Liver (tissue), 3 donors: ENCODE measurements around the gene C3orf85.

Source experiments
- GABPA ChIP-seq, 2 donors: IDR thresholded peaks in 1 of 2; conservative IDR thresholded peaks in 1 of 2; 2 replicates each; pipeline ENCODE4 v1.6.1; 2016; ENCODE audit warnings: antibody characterized with exemption in 2 of 2, mild to moderate bottlenecking in 1 of 2, moderate library complexity in 1 of 2
- RAD21 ChIP-seq, 2 donors: IDR thresholded peaks; 2 replicates each; pipeline ENCODE4 v1.6.1; 2016; ENCODE audit warnings: antibody characterized with exemption in 2 of 2, mild to moderate bottlenecking in 2 of 2
- RXRA ChIP-seq, 2 donors: IDR thresholded peaks; 2 replicates each; pipeline ENCODE4 v1.6.1; 2017 to 2018; ENCODE audit warnings: antibody characterized with exemption in 2 of 2, mild to moderate bottlenecking in 1 of 2
- TAF1 ChIP-seq: conservative IDR thresholded peaks from 2 replicates; pipeline ENCODE4 v1.6.1; 2016; ENCODE audit warnings: antibody characterized with exemption, mild to moderate bottlenecking
- YY1 ChIP-seq: IDR thresholded peaks from 2 replicates; pipeline ENCODE4 v1.6.1; 2016; ENCODE audit warnings: antibody characterized with exemption, mild to moderate bottlenecking
- TF ChIP-seq, protein P1 (sequence below): fragments of 150-350 bp; IDR thresholded peaks from 2 replicates; pipeline ENCODE4 v1.5.1; 2017; ENCODE audit warnings: improper control_type of control experiment, low read depth, low read length; ENCODE audit not compliant: missing input control
- TF ChIP-seq, protein P2 (sequence below): IDR thresholded peaks from 2 replicates; pipeline ENCODE4 v1.6.1; 2016; ENCODE audit warnings: antibody characterized with exemption, mild to moderate bottlenecking
- TF ChIP-seq, protein P3 (sequence below): IDR thresholded peaks from 2 replicates; pipeline ENCODE4 v1.6.1; 2016; ENCODE audit warnings: antibody characterized with exemption
- TF ChIP-seq, protein P4 (sequence below): IDR thresholded peaks from 2 replicates; pipeline ENCODE4 v1.6.1; 2016; ENCODE audit warnings: antibody characterized with exemption
- TF ChIP-seq, protein P5 (sequence below): IDR thresholded peaks from 2 replicates; pipeline ENCODE4 v1.6.1; 2016; ENCODE audit warnings: antibody characterized with exemption
- donor health status: healthy.
- donor health status: healthy.

DNA sequence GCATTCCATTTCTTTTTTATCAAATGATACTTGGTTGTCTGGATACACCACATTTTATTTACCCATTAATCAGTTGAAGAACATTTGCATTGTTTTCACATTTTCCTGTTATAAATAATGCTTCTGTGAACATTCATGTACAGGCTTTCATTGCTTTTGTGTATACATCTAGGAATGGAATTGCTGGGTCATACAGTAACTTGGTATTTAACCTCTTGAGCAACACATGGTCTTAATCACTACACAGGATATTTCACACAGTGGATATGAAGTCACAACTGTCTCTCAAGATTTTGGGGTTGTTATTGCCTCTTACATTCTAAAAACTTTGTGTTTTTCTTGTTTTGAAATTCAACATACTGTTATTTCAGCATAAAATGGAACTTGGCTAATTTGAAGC lies 48.2 kb downstream of the C3orf85 start:
- TF ChIP-seq, protein P1, sequence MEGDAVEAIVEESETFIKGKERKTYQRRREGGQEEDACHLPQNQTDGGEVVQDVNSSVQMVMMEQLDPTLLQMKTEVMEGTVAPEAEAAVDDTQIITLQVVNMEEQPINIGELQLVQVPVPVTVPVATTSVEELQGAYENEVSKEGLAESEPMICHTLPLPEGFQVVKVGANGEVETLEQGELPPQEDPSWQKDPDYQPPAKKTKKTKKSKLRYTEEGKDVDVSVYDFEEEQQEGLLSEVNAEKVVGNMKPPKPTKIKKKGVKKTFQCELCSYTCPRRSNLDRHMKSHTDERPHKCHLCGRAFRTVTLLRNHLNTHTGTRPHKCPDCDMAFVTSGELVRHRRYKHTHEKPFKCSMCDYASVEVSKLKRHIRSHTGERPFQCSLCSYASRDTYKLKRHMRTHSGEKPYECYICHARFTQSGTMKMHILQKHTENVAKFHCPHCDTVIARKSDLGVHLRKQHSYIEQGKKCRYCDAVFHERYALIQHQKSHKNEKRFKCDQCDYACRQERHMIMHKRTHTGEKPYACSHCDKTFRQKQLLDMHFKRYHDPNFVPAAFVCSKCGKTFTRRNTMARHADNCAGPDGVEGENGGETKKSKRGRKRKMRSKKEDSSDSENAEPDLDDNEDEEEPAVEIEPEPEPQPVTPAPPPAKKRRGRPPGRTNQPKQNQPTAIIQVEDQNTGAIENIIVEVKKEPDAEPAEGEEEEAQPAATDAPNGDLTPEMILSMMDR, result no peak
- no peak for TF ChIP-seq GABPA (IDR thresholded peaks at IDR 0.05 in 1 of 2, conservative IDR thresholded peaks at IDR 0.05 in 1 of 2)
- TF ChIP-seq, protein P2, sequence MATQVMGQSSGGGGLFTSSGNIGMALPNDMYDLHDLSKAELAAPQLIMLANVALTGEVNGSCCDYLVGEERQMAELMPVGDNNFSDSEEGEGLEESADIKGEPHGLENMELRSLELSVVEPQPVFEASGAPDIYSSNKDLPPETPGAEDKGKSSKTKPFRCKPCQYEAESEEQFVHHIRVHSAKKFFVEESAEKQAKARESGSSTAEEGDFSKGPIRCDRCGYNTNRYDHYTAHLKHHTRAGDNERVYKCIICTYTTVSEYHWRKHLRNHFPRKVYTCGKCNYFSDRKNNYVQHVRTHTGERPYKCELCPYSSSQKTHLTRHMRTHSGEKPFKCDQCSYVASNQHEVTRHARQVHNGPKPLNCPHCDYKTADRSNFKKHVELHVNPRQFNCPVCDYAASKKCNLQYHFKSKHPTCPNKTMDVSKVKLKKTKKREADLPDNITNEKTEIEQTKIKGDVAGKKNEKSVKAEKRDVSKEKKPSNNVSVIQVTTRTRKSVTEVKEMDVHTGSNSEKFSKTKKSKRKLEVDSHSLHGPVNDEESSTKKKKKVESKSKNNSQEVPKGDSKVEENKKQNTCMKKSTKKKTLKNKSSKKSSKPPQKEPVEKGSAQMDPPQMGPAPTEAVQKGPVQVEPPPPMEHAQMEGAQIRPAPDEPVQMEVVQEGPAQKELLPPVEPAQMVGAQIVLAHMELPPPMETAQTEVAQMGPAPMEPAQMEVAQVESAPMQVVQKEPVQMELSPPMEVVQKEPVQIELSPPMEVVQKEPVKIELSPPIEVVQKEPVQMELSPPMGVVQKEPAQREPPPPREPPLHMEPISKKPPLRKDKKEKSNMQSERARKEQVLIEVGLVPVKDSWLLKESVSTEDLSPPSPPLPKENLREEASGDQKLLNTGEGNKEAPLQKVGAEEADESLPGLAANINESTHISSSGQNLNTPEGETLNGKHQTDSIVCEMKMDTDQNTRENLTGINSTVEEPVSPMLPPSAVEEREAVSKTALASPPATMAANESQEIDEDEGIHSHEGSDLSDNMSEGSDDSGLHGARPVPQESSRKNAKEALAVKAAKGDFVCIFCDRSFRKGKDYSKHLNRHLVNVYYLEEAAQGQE, result no peak
- TF ChIP-seq, protein P3, sequence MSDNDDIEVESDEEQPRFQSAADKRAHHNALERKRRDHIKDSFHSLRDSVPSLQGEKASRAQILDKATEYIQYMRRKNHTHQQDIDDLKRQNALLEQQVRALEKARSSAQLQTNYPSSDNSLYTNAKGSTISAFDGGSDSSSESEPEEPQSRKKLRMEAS, result no peak
- TF ChIP-seq, protein P4, sequence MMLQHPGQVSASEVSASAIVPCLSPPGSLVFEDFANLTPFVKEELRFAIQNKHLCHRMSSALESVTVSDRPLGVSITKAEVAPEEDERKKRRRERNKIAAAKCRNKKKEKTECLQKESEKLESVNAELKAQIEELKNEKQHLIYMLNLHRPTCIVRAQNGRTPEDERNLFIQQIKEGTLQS, result no peak
- no peak for TF ChIP-seq TAF1
- no peak for TF ChIP-seq RAD21 (IDR thresholded peaks at IDR 0.05)
- no peak for TF ChIP-seq YY1
- TF ChIP-seq, protein P5, sequence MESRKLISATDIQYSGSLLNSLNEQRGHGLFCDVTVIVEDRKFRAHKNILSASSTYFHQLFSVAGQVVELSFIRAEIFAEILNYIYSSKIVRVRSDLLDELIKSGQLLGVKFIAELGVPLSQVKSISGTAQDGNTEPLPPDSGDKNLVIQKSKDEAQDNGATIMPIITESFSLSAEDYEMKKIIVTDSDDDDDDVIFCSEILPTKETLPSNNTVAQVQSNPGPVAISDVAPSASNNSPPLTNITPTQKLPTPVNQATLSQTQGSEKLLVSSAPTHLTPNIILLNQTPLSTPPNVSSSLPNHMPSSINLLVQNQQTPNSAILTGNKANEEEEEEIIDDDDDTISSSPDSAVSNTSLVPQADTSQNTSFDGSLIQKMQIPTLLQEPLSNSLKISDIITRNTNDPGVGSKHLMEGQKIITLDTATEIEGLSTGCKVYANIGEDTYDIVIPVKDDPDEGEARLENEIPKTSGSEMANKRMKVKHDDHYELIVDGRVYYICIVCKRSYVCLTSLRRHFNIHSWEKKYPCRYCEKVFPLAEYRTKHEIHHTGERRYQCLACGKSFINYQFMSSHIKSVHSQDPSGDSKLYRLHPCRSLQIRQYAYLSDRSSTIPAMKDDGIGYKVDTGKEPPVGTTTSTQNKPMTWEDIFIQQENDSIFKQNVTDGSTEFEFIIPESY, result no peak
- TF ChIP-seq RXRA (IDR thresholded peaks at IDR 0.05), result no peak
